Measurements from ENCODE around the gene MAML2.

DNA sequence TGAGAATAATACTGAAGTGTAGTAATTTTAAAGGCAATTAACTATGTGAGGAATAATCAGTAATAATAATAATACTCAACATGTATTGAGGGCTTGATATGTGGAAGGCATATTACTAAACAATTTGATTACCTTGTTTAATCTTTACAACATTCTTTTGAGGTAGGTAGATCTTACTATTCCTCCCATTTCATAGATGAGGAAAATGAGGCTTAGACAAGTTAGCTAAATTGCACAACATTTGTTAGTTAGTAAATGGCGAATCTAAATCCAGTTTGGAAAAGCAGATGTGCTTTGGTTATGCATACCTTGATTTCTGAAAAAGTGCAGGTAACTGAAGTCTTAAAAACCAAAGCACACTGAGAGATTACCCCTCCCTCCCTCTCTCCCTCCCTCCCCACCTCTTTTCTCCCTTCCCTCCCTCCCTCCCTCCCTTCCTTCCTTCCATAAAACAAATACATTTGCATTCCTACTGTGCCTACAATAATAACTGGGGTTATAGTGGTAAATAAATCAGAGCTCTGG, 326.0 kb downstream of the MAML2 start:
- TF ChIP-seq, protein P1, sequence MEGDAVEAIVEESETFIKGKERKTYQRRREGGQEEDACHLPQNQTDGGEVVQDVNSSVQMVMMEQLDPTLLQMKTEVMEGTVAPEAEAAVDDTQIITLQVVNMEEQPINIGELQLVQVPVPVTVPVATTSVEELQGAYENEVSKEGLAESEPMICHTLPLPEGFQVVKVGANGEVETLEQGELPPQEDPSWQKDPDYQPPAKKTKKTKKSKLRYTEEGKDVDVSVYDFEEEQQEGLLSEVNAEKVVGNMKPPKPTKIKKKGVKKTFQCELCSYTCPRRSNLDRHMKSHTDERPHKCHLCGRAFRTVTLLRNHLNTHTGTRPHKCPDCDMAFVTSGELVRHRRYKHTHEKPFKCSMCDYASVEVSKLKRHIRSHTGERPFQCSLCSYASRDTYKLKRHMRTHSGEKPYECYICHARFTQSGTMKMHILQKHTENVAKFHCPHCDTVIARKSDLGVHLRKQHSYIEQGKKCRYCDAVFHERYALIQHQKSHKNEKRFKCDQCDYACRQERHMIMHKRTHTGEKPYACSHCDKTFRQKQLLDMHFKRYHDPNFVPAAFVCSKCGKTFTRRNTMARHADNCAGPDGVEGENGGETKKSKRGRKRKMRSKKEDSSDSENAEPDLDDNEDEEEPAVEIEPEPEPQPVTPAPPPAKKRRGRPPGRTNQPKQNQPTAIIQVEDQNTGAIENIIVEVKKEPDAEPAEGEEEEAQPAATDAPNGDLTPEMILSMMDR (IDR thresholded peaks at IDR 0.05), result no peak
- TF ChIP-seq POLR2A (IDR thresholded peaks at IDR 0.05), result no peak
